ENCODE measurements around the gene MAP1LC3B. TPM values are rescaled to one million over a fixed set of nuclear protein-coding genes. Genes with fewer than 3 reads are reported as not detected.

Gene MAP1LC3B
- total RNA-seq, 1 donor from 2014 or later: 37.9 TPM

DNA sequence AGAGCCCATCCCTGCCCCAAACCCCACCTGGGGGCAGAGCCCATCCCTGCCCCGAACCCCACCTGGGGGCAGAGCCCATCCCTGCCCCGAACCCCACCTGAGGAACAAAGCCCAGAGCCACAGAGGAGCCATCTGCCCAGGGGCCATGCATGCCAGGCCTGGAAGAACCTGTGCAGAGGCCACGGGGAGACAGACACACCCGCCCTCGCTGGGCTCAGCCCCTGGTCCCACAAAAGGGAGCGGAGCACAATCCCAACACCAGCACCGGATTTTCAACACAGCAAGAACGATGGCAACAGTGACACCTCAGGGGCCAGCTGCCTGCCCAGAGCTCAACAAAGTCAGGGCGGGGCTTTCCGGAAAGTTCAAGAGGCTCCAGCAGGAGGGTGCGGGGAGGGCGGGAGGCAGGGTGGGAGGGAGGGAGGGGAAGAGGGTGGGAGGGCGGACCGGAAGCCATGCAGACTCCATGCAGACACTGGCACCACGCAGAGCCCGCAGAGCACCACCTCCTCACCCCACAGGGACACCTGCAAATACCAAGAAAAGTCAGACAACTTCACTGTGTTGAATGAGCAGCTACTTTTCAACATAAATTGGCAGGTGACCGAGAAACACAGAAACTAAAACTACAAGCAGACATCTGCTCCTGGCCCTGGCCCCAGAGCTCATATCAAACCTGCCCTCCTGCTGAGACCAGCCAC is 47.1 kb upstream of the MAP1LC3B start:
- H3K4me3 Mint-ChIP-seq: no peak overlapping the region
- TF ChIP-seq, protein P1, sequence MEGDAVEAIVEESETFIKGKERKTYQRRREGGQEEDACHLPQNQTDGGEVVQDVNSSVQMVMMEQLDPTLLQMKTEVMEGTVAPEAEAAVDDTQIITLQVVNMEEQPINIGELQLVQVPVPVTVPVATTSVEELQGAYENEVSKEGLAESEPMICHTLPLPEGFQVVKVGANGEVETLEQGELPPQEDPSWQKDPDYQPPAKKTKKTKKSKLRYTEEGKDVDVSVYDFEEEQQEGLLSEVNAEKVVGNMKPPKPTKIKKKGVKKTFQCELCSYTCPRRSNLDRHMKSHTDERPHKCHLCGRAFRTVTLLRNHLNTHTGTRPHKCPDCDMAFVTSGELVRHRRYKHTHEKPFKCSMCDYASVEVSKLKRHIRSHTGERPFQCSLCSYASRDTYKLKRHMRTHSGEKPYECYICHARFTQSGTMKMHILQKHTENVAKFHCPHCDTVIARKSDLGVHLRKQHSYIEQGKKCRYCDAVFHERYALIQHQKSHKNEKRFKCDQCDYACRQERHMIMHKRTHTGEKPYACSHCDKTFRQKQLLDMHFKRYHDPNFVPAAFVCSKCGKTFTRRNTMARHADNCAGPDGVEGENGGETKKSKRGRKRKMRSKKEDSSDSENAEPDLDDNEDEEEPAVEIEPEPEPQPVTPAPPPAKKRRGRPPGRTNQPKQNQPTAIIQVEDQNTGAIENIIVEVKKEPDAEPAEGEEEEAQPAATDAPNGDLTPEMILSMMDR (conservative IDR thresholded peaks at IDR 0.05): no peak
- no peaks in the 10 kb centered on the region for H3K27me3 Mint-ChIP-seq (ENCODE audit: low read depth)
- peak overlapping the region; percentile 54 for H3K27ac Mint-ChIP-seq (ENCODE audit: unreplicated experiment)
- no peak for DNase-seq (ENCODE audit: low read depth, low spot score)
- no peaks in the 10 kb centered on the region for H3K9me3 Mint-ChIP-seq
- H3K4me1 Mint-ChIP-seq: peaks cover 16% of the 10 kb centered on the region
- H3K36me3 Mint-ChIP-seq (ENCODE audit: low read depth): no peaks in the 10 kb centered on the region

- Mint-ChIP-seq H3K9me3 (no peaks in the 10 kb centered on the region), H3K36me3 (ENCODE audit: low read depth) (no peaks in the 10 kb centered on the region), H3K4me3 (no peak overlapping the region), H3K27me3 (ENCODE audit: low read depth) (no peaks in the 10 kb centered on the region), H3K4me1 (peaks cover 16% of the 10 kb centered on the region), H3K27ac (ENCODE audit: unreplicated experiment) (peak overlapping the region; percentile 54)
- no peak for DNase-seq (ENCODE audit: low read depth, low spot score)
- TF ChIP-seq, protein P1 (conservative IDR thresholded peaks at IDR 0.05): no peak
These were observed 46.3 kb upstream of the MAP1LC3B start for GRCh38 chr16:87345726-87346424.

- peaks cover 16% of the 10 kb centered on the region for H3K4me1 Mint-ChIP-seq
- no peaks in the 10 kb centered on the region for H3K36me3 Mint-ChIP-seq (ENCODE audit: low read depth)
- H3K4me3 Mint-ChIP-seq: no peak overlapping the region
- TF ChIP-seq, protein P1 (conservative IDR thresholded peaks at IDR 0.05): no peak
- H3K9me3 Mint-ChIP-seq: no peaks in the 10 kb centered on the region
- no peak for DNase-seq (ENCODE audit: low read depth, low spot score)
- H3K27ac Mint-ChIP-seq (ENCODE audit: unreplicated experiment): no peak overlapping the region
- H3K27me3 Mint-ChIP-seq (ENCODE audit: low read depth): no peaks in the 10 kb centered on the region
These were observed 45.5 kb upstream of the MAP1LC3B start for GRCh38 chr16:87346517-87347060.

- DNase-seq (ENCODE audit: low read depth, low spot score): no peak
- Mint-ChIP-seq H3K27me3 (ENCODE audit: low read depth) (no peaks in the 10 kb centered on the region), H3K36me3 (ENCODE audit: low read depth) (no peaks in the 10 kb centered on the region), H3K9me3 (no peaks in the 10 kb centered on the region), H3K4me3 (no peak overlapping the region), H3K27ac (ENCODE audit: unreplicated experiment) (no peak overlapping the region), H3K4me1 (peaks cover 14% of the 10 kb centered on the region)
- TF ChIP-seq, protein P1 (conservative IDR thresholded peaks at IDR 0.05): no peak
These were observed 44.1 kb upstream of the MAP1LC3B start for GRCh38 chr16:87347932-87348615.

GRCh38 chr16:87348616-87349157 is 43.4 kb upstream of the MAP1LC3B start:
- DNase-seq (ENCODE audit: low read depth, low spot score): no peak
- Mint-ChIP-seq H3K4me1 (peaks cover 11% of the 10 kb centered on the region), H3K4me3 (no peak overlapping the region), H3K27ac (ENCODE audit: unreplicated experiment) (peak overlapping the region; percentile 67), H3K27me3 (ENCODE audit: low read depth) (no peaks in the 10 kb centered on the region), H3K9me3 (no peaks in the 10 kb centered on the region), H3K36me3 (ENCODE audit: low read depth) (no peaks in the 10 kb centered on the region)
- TF ChIP-seq, protein P1 (conservative IDR thresholded peaks at IDR 0.05): no peak

Data from neural crest cell (in vitro differentiated cells).